Measurements from ENCODE around the gene IRAK3. TPM values are rescaled to one million over a fixed set of nuclear protein-coding genes. Genes with fewer than 3 reads are reported as not detected.
"Not testable (repeated sequence)": the region's sequence is repeated elsewhere in the genome, so short reads cannot be mapped to it uniquely, and the experiment has no call there.

Gene IRAK3
- total RNA-seq, 1 donor from 2014 or later = 5.0 TPM

DNA sequence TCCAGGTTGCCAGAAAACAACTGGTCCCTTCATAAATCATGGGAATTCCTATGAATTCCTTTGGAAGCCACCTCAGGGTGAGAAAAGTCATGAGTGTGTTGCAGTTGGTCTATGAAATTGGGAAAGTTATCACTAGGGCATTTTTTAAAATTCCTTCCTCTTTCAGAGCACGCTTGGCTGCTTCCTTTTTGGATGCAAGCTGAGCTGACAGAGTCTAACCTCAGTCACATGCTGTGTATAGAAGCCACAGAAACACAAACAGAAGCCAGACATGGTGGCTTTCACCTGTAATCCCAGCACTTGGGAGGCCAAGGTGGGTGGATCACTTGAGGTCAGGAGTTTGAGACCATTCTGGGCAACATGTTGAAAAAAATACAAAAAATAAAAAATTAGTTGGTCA lies 91.5 kb downstream of the IRAK3 start:
- ATAC-seq (no peak), DNase-seq (ENCODE audit: missing footprints) (no peak)
- intact Hi-C loops (cut with DNase I) = no loop called here

DNA sequence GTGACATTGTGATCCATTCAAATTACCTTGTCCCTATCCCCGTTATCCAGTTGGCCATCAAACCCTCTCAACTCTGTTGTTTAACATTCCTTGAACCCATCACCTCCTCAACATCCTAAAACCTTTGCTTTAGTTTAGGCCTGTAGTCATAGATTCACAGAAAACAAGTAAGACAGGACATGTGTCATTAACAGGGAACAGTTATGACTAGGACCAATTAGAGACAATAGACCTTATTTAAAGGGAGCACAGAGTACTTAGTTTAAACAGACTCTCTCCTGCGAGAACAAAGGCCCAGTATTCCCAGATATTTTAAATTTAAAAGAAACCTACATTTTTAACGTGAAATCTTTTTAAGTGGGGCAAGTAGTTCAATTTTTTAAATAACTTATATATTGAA lies 93.2 kb downstream of the IRAK3 start:
- no peak for DNase-seq (ENCODE audit: missing footprints)
- intact Hi-C loops (cut with DNase I) = no loop called here

DNA sequence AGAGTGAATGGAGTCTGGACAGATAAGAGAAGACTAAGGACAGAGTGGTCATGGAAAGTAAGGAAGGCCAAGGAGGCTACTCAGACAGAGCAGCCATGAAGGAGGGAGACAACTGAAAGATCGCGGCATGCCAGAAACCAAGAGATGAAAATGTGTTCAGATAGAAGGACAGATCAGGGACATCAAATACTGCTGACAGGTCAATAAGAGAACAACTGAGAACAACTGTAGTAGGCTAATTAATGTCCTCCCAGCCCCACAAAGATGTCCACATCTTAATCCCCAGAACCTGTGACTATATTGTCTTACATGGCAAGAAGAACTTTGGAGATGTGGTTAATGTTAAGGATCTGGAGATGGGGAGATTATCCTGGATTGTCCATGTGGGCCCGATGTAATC lies 98.3 kb downstream of the IRAK3 start:
- intact Hi-C loops (cut with DNase I) = no loop called here
- no peak for ATAC-seq
- no peak for DNase-seq (ENCODE audit: missing footprints)

More for the DNA sequence above, 93.2 kb downstream of the IRAK3 start:
- ATAC-seq = no peak

DNA sequence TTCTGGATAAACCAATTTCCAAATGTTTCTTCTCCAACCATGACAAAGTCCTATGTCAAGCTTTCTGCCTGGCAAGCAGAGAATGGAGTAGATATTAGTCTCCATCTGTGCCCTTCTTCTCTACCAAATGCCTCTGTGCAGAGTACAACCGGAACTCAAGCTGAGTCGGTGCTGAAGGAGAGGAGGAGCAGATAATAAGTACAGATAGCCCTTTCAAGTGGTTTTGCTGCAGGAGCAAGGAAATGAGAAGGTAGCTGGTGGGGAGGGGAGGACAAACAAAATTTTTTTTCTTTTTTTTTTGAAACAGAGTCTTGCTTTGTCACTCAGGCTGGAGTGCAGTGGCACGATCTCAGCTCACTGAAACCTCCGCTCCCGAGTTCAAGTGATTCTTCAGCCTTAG lies 99.1 kb downstream of the IRAK3 start:
- no peak for ATAC-seq
- intact Hi-C loops (cut with DNase I) = no loop called here

DNA sequence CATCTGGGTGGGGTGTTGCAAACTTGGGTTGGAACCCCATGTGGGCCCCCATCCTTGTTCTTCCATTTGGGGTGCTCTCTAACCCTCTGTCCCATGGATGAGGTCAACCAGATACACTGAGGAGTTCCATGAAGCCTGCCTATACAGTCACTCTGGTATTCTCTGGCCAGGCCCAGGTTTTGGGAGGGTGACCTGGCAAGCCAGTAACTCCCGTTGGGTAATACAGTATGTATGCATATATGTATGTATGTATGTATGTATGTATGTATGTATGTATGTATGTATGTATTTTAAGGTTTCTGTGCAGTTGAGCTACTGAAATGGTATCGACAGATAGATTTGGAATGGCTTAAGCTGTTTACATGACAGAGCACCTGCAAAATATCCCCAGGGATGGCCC lies 100.5 kb downstream of the IRAK3 start:
- DNase-seq (ENCODE audit: missing footprints) (no peak), ATAC-seq (no peak)
- intact Hi-C loops (cut with DNase I) = no loop called here

More for the DNA sequence above, 99.1 kb downstream of the IRAK3 start:
- DNase-seq (ENCODE audit: missing footprints) = no peak

DNA sequence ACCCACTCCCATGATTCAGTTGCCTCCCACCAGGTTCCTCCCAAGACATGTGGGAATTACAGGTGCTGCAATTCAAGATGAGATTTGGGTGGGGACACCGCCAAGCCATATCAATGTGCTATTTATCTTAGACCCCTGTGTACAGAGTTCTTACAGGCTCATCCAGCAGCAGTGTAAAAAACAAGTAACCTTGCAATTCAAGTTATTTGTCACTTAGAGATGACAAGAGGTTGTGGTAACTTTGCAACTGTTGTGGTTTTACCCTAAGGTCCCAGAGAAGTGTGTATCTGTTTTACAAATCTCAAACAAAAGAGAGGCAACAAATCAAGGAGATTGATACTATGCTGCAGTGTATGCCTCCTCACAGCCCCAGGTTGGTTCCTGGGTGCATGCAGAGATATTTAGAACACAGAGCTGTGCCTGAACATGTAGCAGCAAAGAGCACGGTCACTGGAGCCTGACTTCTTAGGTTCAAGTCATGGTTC lies 101.7 kb downstream of the IRAK3 start:
- DNase-seq (ENCODE audit: missing footprints) = no peak
- no peak for ATAC-seq
- intact Hi-C loops (cut with DNase I) = no loop called here

DNA sequence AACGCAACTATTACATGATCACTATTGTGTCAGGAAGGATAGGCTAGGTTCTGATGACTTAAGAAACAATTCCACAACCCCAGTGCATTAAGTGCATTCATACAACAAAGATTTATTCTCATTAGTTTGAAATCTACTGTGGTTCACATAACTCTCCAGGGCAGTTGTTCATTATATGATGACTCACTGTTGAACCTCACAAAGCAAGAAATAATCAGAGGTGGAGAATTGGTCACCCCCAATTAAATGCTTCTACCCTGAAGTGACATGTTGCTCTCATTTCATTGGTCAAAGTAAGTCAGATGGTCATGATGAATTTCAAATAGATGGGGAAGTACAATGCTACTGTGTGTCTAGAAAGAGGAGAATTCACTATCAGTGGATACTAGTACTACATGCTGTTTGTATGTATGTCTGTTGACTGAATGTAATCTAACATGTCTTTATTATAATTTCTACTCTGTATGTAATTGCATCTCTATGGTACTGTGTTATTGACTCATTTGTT lies 107.2 kb downstream of the IRAK3 start:
- intact Hi-C loops (cut with DNase I) = loop anchor here (5.0 kb wide), 1 partner anchor 56 kb away; no protein-coding TSS in a partner anchor
- DNase-seq (ENCODE audit: missing footprints) (no peak), ATAC-seq (no peak)

DNA sequence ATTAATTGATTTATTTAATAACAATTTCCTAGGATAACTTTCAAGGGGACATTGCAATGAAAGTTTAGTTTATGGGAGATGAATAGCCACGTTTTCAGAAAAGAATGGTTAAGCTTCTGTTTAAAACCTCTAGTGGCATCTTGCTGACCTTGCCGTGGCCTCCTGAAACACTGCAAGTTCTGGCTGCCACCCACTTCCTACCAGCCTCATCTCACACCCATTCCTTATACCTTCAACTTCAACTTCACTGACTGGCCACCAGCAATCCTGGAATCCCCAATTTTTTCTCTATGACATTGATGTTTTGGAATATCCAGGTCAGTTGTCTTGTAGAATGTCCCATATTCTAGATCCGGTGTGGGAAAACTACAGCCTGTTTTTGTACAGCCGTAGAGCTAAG lies 108.1 kb downstream of the IRAK3 start:
- ATAC-seq (no peak), DNase-seq (ENCODE audit: missing footprints) (no peak)
- intact Hi-C loops (cut with DNase I) = loop anchor here (5.0 kb wide), 1 partner anchor 55 kb away; no protein-coding TSS in a partner anchor

DNA sequence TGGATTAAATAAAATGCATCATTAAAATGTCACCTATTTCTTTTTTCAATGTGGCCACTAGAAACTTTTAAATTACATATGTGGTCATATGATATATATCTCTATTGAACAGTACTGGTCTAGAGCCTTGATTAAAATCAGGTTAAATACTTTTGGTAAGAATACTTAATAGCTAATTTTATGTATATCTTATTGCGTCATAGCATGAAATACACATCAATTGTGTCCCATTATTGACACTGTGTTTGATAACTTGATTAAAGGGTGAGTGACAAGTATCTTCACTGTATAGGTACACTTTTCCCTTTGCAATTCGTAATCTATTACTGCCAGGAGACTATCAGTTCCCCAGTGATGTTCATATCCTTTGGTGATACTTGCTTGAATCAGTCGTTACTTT lies 108.9 kb downstream of the IRAK3 start:
- DNase-seq (ENCODE audit: missing footprints) (no peak), ATAC-seq (no peak)
- intact Hi-C loops (cut with DNase I) = loop anchor here (5.0 kb wide), 1 partner anchor 54 kb away; no protein-coding TSS in a partner anchor

DNA sequence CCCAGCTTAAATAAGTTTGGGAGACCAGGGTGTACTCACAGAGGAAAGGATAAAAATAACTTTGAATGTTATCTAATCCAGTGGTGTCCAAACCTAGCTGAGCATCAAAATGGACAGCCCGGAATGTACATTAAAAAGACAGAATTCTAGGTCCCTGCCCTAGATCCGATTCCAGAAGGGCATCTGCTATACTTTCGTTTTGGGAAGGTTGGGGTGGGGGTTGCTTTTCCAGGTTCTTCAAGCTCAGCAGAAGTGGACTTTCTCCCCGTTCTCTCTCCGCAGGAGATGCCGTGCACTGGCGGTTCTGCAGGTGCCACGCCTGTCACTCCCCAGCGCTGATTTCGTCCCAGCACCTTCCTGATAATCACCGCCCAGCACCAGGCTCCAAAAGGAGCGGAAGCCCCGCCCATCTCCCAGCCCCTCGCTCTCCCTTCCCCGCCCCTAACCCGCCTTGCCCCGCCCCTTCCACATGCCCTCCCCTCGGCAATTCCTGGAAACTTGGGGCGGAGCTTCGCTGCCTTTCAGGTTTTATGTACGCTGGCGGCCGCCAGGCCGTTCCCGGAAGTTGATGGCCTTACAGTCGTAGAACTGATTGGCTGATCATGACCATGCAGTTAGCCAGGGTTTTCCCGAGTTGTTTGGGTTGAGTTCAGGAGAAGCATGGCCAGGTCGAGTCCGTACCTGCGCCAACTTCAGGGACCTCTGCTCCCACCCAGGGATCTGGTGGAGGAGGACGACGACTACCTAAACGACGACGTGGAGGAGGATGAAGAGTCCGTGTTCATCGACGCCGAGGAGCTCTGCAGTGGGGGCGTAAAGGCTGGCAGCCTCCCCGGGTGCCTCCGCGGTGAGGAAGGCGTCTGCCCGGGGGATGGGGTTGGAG lies 113.2 kb downstream of the IRAK3 start, which contains the start of gene HELB:
Gene HELB (plus strand): TSS at position 550 of the 883 bp plus-strand sequence. CDS start 111 bp downstream, at position 661.
- ATAC-seq (peak; percentile 99), DNase-seq (ENCODE audit: missing footprints) (peak; percentile 99)
- intact Hi-C loops (cut with DNase I) = no loop called here

DNA sequence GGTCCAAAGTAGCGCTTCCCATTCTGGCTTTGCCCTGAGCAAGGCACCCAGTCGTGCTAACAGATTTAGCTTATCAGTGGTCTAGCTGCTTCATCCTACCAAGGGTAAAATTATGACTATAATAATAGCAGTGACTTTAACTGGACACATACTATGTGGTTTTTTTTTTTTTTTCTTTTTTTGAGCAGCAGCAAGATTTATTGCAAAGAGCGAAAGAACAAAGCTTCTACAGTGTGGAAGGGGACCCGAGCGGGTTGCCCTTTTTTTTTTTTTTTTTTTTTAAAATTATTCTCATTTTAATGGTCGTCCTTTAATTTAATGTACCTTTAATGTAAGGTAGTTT lies 113.8 kb downstream of the IRAK3 start:
- no peak for DNase-seq (ENCODE audit: missing footprints)
- intact Hi-C loops (cut with DNase I) = no loop called here
- no peak for ATAC-seq

DNA sequence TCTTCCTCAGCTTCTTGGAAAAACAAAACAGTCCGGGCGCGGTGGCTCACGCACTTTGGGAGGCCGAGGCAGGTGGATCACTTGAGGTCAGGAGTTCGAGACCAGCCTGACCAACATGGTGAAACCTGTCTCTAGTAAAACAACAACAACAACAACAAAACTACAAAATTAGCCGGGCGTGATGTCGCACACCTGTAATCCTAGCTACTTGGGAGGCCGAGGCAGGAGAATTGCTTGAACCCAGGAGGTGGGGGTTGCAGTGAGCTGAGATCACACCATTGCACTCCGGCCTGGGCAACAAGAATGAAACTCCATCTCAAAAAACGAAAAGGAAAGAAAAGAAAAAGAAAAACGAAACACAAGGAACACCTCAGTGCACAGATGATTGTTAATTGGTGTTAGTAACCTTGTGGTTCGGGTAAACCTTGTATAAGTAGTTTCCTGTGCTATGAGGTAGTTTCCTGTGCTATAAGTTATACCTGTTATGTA lies 114.3 kb downstream of the IRAK3 start:
- DNase-seq (ENCODE audit: missing footprints); ATAC-seq; intact Hi-C loops (cut with DNase I): not testable (repeated sequence)

Other genes starting within 250 kb of the IRAK3 start
- gene LLPH, start 58.5 kb upstream of the IRAK3 start, total RNA-seq = 18.1 TPM
- gene TMBIM4, start 19.2 kb upstream of the IRAK3 start, total RNA-seq = 67.6 TPM
- gene HELB, start 113.3 kb downstream of the IRAK3 start, total RNA-seq = 0.89 TPM

All from Right ventricle myocardium inferior (tissue), 1 donor.